GM18505 (cell line): ENCODE measurements around the gene EXD2.
"Not testable (repeated sequence)": the region's sequence is repeated elsewhere in the genome, so short reads cannot be mapped to it uniquely, and the experiment has no call there.

ENCODE experiments used
- ATAC-seq: cut with Tn5 transposase; IDR thresholded peaks from one replicate; pipeline ENCODE4 v1.9.1; 2021; ENCODE audit not compliant: unreplicated experiment
- POLR2A ChIP-seq: IDR thresholded peaks from 4 replicates; pipeline ENCODE4 v1.6.1; 2011; ENCODE audit warnings: borderline replicate concordance; ENCODE audit not compliant: insufficient read depth, insufficient read length; ENCODE audit errors: extremely low read depth

Gene EXD2

GRCh38 chr14:69287098-69288010 is 96.1 kb downstream of the EXD2 start:
- no peak for ATAC-seq
- TF ChIP-seq POLR2A: no peak

GRCh38 chr14:69288011-69288771 is 96.9 kb downstream of the EXD2 start:
- ATAC-seq: no peak
- TF ChIP-seq POLR2A: no peak

GRCh38 chr14:69288956-69289705 is 97.8 kb downstream of the EXD2 start:
- no peak for TF ChIP-seq POLR2A
- no peak for ATAC-seq

GRCh38 chr14:69289811-69290520 is 98.7 kb downstream of the EXD2 start:
- no peak for TF ChIP-seq POLR2A
- no peak for ATAC-seq

GRCh38 chr14:69290881-69291280 is 99.6 kb downstream of the EXD2 start:
- ATAC-seq: not testable (repeated sequence)

GRCh38 chr14:69291396-69291795 is 100.1 kb downstream of the EXD2 start:
- no peak for TF ChIP-seq POLR2A

GRCh38 chr14:69291891-69292561 is 100.7 kb downstream of the EXD2 start:
- TF ChIP-seq POLR2A: no peak
- ATAC-seq: no peak

More at GRCh38 chr14:69291396-69291795, 100.1 kb downstream of the EXD2 start:
- no peak for ATAC-seq
